ENCODE results near the gene IGSF21.
A peak's percentile ranks its signal among the peaks of the same experiment; 100 is the strongest.

IGSF21 gene

GRCh38 chr1:18230321-18230720, 122.7 kb downstream of the IGSF21 start:
- no peak for DNase-seq

- DNase-seq = no peak
Observed at GRCh38 chr1:18230840-18231239, 123.2 kb downstream of the IGSF21 start.

- DNase-seq = no peak
Observed at GRCh38 chr1:18232052-18232451, 124.5 kb downstream of the IGSF21 start.

GRCh38 chr1:18233176-18233864, 125.7 kb downstream of the IGSF21 start:
- DNase-seq = no peak

GRCh38 chr1:18234790-18235242, 127.2 kb downstream of the IGSF21 start:
- peak; percentile 54 for DNase-seq

GRCh38 chr1:18237371-18237770, 129.8 kb downstream of the IGSF21 start:
- no peak for DNase-seq

GRCh38 chr1:18238190-18238589, 130.6 kb downstream of the IGSF21 start:
- DNase-seq = no peak

GRCh38 chr1:18239671-18240070, 132.1 kb downstream of the IGSF21 start:
- DNase-seq = no peak

GRCh38 chr1:18240906-18241305, 133.3 kb downstream of the IGSF21 start:
- DNase-seq = no peak

- DNase-seq = no peak
Observed at GRCh38 chr1:18241891-18242290, 134.3 kb downstream of the IGSF21 start.

GRCh38 chr1:18243503-18244175, 136.0 kb downstream of the IGSF21 start:
- DNase-seq = no peak

- no peak for DNase-seq
Observed at GRCh38 chr1:18244762-18245161, 137.2 kb downstream of the IGSF21 start.

- no peak for DNase-seq
Observed at GRCh38 chr1:18245647-18246046, 138.0 kb downstream of the IGSF21 start.

GRCh38 chr1:18246543-18246942, 138.9 kb downstream of the IGSF21 start:
- no peak for DNase-seq

GRCh38 chr1:18247151-18247550, 139.6 kb downstream of the IGSF21 start:
- no peak for DNase-seq

- DNase-seq = no peak
Observed at GRCh38 chr1:18249631-18250030, 142.0 kb downstream of the IGSF21 start.

GRCh38 chr1:18253093-18253492, 145.5 kb downstream of the IGSF21 start:
- DNase-seq = no peak

- DNase-seq = peak; percentile 45
Observed at GRCh38 chr1:18256282-18257235, 149.0 kb downstream of the IGSF21 start.

- DNase-seq = no peak
Observed at GRCh38 chr1:18257778-18258177, 150.2 kb downstream of the IGSF21 start.

- no peak for DNase-seq
Observed at GRCh38 chr1:18261891-18262290, 154.3 kb downstream of the IGSF21 start.

GRCh38 chr1:18262726-18263125, 155.1 kb downstream of the IGSF21 start:
- DNase-seq = no peak

- DNase-seq = no peak
Observed at GRCh38 chr1:18263547-18264120, 156.0 kb downstream of the IGSF21 start.
